ENCODE measurements around the gene TSPAN5. TPM values are rescaled to one million over a fixed set of nuclear protein-coding genes. Genes with fewer than 3 reads are reported as not detected.
A peak's percentile ranks its signal among the peaks of the same experiment; 100 is the strongest.
"Not testable (repeated sequence)": the region's sequence is repeated elsewhere in the genome, so short reads cannot be mapped to it uniquely, and the experiment has no call there.

Gene TSPAN5
- polyA plus RNA-seq, 12 donors = 12.2 to 27.4 (median 17.4) TPM; not detected in 1

DNA sequence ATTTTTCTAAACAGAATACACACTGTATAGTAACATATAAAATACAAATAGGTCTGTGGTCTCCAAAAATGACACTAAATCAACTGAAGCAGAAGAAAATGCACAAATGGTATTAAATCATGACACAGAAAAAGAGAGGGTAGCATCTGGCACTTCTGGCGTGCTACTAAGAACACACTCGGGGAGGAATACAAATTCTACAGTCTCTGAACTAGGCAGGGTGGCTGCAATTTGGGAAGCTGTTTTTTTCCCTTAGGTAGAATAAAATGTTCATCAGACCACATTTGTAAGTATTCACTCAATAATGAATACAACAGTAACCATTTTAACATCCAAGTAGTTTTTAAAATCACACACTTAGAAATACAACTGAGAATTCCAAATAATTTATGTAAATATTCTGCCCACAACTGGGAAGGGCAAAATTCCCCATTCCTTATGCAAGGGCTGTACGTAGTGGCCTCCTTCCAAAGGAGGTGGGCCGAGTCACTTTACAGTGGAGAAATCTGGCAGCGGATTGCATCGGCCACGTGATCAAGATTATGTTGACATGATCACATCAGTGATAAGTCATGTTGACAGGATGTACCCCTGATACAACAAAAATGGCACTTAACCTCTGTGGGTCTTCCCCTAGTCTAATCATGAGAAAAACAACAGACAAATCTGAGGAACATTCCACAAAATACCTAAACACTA, 101.1 kb downstream of the TSPAN5 start:
- no peak for DNase-seq

DNA sequence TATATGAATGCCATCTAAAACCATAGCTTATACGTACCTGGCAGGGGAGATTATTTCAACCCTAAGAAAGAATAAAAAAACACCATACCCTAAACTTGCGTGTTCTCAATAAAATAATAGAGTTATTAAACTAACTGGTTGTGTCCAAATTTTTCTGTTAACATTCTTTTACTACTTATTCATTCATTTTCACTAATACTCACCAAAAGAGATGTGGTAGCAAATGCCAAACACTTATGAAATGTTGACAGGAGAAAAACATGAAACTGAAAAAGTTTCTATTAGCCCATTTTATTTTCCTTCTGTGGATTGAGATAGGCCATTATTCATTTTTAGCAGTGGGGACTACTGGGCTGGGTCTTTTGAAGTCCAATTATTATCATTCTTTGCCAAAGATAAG, 102.0 kb downstream of the TSPAN5 start:
- no peak for DNase-seq

DNA sequence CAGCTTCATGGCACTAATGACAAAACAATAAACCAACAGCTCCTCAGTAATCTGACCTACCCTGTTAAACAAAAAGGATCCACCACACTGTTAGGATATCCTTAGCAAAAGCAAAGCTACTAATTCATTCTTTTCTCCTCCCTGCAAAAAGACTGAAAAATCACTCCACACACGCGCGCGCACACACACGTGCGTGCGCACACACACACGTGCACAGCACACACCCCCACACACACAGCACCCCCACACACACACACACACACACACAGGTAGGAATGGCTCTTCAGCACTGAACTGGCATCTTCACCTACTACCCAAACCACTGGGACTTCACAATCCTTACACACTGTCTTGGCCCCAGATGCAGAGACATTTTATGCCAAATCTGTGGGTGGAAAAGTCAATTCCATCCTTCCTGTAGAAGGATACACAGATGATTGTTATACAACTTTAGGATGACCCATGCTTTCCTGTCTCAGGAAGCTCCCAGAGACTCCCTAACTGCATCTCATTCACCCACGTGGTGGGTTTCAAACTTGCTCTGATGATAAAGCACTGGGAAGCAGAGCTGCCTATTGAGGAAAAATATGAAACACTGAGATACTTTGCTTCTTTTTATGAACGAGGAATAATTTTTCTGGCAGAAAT, 102.5 kb downstream of the TSPAN5 start:
- no peak for DNase-seq

DNA sequence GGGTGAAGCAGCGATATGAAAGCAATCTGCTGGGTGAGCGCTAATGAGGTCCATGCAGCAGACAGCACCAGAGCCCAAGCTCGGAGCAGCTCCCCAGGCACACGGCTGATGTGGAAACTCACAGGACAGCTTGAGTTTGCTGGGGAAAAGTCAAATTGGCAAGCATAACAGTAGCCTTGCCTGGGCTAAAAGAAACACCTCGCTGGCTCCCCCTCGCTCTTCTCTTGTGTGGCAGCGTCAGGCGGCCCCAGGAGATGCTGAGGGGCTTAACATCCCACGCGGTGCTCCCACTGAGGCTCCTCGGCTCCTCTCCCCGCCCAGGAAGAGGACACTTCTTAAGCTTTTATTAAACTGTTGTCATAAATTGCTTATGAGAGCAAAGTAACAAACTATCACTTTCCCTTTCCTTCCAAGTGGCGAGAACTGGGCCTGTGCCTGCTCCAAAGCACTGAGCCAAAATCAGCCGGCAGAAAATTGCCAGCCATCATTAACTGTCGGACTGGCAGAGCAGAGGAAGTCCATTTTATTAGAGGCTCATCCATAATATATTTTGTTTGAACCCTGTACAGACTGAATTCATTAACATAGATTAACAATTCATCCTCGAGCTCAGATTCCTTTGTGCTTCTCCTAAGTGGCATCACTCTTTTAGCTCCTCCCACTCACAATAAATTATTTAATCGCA, 111.4 kb downstream of the TSPAN5 start:
- DNase-seq = peak; percentile 75

DNA sequence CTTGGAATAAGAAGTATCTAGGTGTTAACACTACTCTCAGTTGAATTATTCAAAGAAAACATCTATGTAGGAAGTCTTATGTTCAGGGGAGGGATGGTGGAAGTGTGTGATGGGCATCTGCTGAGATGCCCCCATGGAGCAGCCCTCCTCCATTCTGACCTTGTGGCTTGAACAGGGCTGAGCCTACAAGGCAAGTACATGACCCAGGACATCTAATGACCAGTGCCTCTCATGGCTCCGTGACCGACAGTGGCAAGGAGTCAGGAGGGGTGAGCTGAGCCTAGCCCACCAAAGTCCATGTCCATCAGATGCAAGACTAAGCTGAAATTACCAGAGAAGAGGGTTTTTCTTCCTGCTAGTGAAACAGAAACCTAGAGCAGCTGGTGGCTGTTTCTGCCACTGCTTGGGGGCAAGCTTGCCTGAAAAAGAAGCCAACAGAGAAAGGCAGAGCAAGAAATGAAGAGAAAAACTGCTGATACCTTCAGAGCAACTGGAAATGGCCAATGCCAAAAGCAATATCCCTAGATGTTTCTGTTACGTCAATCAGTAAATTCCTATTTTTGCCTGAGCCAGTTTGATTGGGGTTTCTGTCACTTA, 113.5 kb downstream of the TSPAN5 start:
- DNase-seq = no peak

DNA sequence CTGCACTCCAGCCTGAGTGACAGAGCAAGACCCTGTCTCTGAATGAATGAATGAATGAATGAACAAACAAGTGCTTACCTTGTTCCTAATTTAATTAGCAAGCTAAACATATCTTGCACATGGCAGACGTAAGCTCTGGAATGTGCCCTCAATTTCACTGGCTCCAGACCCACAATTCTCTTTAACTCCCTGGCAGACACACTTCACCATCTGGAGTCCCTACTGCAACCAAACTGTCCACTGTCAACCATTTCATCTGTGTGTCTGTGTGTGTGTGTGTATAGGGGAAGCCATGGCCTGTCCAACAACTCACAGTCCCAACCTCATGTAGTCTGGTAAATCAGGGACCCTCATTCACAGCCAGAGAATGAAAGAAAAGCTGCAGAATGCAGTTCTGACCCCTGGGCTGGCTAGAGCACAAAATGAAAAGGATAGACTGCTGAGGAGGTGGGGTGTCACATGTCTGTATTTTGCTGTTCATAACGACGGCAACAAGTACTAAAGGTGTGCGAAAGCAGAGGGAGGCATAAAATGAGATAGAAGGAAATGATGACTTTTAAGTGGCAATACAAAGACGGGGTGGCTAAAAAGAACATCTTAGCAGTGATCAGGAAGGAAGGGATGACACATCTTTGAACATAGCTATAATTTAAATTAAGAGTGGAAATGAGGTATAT, 114.1 kb downstream of the TSPAN5 start:
- no peak for DNase-seq

DNA sequence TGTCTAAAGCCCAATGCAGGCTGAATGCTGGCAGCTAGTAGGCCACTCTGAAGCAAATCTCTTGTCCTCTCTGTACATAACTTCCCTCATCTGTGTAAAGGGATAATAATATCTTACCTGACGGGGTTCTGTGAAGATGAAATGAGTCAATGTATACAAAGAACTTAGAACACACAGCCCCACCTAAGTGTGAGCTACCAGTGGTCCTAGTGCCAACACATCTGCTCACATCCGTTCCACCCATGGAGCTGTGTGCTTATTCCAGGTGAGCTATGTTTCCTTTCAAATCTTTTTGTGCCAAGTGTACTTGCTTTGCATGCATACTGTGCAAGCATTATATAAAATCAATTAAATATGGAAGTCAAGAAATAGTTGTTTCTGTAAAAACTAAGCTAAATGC, 116.4 kb downstream of the TSPAN5 start:
- DNase-seq = no peak

DNA sequence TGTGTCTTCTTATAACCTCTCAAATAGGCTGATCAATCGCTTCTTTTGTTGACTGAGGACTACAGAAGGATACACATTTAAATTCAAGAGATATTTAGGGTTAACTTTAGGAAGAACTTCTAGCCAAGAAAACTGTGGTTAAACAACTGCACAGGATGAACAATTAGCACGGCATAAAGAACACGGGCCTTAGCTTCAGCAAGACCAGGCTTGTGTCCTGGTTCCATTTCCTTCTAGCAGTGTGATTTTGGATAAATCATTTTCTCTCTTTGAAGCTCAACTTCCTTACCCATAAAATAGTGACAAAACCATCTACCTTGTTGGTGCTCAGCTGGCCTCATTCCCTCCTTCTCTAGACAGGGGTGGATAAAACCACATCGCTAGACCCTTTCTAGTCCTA, 117.6 kb downstream of the TSPAN5 start:
- DNase-seq = no peak

DNA sequence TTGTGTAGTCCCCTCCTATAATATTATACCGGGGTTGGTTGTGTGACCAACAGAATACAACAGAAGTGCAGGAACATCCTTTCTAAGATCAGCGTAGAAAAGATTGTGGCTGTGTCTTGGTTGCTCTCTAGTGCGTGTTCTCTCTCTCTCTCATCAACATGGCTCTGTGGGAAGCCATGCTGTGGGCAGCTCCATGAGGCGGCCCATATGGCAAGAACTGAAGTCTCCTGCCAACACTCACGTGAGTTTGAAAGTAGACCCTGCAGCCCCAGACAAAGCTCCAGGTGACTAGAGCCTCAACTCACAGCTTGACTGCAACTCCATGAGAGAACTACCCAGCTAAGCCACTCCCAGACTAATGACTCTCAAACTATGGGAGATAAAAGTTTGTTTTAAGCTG, 118.7 kb downstream of the TSPAN5 start:
- no peak for DNase-seq

DNA sequence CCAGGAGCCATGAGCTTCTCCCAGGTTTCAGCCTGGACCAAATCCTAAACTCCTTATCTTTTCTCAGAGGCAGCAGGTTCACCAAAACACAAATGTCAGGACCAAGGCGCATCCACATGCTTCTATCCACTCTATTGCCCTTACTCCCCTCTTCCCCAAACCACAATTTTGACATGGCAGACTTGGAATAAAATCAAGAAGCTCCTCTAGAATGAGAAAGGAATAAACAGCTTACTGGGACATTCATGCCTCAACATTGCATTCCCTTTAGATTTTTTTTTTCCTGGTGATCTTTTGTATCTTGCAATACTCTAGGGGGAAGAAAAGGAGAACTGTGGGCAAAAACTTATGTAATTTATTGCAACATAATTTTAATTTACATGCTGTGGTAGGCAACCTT, 119.1 kb downstream of the TSPAN5 start:
- no peak for DNase-seq

DNA sequence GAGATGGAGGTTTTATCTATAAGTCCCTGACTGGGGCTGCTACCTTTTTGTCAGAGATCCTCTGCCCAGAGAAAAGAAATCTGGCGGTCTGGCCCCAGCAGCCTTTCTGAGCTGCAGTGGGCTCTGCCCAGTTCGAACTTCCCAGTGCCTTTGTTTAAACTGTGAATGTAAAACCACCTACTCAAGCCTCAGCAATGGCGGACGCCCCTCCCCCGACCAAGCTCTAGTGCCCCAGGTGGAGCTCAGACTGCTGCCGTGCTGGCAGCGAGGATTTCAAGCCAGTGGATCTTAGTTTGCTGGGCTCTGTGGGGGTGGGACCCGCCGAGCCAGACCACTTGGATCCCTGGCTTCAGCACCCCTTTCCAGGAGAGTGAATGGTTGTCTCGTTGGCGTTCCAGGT, 121.8 kb downstream of the TSPAN5 start:
- no peak for DNase-seq

DNA sequence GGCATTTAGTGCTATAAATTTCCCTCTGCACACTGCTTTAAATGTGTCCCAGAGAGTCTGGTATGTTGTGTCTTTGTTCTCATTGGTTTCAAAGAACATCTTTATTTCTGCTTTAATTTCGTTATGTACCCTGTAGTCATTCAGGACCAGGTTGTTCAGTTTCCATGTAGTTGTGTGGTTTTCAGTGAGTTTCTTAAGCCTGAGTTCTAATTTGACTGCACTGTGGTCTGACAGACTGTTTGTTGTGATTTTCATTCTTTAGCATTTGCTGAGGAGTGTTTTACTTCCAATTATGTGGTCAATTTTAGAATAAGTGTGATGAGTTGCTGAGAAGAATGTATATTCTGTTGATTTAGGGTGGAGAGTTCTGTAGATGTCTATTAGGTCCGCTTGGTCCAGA, 124.3 kb downstream of the TSPAN5 start:
- not testable (repeated sequence) for DNase-seq

DNA sequence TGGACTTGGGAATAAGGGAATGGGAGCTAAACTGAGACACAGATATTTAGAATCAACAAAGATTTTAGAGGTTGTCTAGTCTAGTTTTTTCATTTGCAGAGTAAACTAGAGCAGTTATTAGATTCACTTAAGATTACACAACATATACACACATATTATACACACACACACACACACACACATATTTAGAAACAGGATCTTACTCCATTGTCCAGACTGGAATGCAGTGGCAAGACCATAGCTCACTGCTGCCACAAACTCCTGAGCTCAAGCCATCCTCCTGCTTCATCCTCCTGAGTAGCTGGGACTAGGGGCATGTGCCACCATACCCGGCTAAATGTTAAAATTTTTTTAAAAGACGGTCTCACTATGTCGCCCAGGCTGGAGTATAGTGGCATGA, 127.8 kb downstream of the TSPAN5 start:
- DNase-seq = no peak

DNA sequence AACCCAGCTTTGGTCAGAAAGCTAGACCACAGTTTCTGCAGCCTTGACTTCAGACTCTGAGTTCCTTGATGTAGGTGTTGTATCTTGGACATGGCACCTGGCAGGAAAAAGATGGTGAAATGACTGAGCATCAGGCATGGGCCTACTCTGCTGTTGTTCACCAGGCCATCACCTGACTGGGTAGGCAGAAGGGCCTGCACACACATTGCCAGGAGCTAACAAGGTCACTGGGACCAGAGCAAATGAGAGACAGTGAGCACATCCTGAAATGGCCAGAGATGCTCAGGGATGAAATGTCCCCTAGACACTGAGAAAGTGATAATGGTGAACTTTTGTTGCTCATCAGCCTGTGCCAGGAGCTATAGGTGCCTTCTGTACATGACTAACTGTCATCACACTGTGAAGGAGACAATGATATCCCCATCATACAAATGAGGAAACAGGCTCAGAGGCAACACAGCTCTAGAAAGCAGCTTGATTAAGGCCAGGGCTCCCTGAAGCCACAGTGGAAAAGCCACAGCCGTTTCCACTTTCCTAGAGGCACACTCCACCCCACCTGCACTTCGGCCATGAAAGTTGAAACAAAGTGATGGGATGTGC, 128.3 kb downstream of the TSPAN5 start:
- no peak for DNase-seq

DNA sequence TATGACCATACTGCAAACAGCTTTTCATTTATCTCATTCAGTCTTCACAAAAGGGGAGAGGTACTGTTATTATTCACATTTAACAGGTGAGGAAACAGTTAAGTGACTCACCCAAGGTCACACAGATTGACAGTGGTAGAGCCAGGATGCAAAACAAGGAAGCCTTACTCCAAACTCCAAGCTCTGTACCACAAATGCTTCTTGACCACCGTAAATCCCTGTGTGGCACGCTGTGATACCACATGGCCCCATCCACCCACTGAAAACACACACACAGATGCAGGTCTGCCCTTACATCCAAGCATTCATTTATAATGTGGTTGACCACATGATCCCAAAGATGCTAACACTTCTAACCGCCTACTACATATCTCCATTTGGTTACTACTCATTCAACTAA, 129.5 kb downstream of the TSPAN5 start:
- DNase-seq = no peak

DNA sequence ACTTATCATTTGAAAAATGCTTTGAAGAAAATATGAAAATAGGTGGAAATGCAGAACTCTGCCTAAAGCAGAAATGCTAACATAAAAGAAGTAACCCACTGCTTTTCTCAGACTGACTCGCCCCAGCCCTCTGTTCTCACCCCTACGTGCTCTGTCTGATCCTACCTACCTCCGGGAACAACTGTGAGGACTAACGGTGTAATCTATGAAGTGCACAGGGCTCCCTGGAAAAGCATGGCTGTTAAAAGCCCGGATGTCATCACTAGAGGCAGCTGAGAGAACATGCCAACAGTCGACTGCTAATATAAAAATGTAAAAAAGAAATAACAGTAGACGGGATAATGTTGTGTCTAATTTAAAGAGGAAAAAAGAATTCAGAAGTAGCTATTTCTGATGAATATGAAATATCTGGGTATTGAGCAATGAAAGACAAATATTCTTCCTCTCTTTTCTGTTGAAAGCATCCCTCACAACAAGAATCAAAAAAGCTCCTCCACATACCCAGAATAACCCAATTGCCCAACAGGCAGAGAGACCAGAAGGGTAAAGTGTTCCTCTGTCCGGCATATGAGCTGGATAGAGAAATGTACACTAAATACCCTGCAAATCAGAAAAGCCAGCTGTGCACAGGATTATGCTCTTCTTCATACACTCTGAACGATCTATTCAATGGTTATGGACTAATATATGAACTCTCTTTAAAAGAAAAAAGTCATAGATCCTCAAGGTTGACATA, 130.7 kb downstream of the TSPAN5 start:
- no peak for DNase-seq

DNA sequence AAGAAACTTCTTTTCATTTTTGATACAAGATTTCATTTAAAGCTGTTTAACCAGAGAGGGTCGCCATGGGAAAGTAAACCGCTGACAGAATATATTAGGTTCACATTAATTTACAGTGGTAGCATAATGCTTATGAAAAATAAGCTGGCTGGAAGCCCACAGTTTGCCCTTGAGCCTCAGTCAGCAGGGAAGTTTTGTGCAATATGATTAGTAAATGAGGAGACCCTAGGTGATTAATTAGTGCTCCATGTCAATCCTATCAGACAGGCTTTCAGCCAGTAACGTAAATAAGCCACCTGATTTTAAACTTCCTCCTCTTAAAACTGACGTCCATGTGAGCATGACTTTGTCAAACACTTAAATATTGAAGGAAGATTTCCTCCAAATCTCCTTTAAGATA, 134.2 kb downstream of the TSPAN5 start:
- DNase-seq = no peak

DNA sequence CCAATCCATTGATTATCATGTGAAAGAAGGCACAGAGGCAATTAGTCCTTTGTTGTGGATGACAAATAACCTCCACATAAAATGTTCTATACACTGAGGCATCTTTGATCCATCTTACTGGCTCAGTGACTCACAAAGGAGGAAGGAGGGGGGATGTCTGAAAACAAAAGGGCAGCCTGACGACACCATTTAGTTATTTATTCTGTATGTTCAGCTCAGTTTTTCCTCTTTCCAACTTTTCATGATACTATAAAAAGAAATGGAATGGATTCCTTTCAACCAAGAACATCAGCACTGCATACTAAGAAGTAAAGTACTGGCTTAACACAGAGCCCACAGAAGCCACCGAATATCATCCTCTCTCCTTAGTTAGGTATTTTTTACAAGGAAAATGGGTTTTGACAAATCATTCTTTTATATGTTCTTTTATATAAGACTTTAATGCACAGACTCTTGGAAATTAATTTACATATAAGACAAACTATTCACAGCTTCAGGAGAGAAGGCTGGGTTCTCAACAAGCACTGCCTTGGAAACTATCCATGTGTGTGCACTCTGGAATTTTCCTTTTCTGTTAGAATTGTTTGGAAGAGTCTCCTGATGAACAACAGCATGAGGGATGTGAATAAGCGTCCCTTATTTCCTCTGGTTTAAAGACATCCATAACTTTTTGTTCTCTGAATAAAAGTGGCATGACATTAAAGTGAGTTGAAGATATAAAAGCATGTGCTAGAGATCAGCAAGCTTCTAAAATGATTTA, 135.6 kb downstream of the TSPAN5 start:
- peak; percentile 63 for DNase-seq

DNA sequence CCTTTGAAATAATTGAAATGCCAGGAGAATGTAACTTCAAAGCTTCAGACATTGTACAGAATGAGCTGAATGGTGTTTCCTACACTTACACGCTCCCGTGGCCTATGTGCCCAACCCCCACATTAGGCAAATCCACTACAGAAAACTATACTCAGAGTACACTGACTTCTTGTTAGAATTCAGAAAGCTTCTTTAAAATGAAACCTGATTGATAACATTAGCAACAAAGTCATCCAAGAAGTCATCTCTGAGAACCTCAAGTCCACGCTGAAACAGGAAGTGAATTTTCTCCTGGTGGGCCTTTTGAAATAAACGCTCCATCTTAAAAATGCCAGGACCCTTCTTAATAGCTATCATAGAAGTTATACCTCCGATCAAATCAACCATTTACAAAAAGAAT, 136.3 kb downstream of the TSPAN5 start:
- no peak for DNase-seq

DNA sequence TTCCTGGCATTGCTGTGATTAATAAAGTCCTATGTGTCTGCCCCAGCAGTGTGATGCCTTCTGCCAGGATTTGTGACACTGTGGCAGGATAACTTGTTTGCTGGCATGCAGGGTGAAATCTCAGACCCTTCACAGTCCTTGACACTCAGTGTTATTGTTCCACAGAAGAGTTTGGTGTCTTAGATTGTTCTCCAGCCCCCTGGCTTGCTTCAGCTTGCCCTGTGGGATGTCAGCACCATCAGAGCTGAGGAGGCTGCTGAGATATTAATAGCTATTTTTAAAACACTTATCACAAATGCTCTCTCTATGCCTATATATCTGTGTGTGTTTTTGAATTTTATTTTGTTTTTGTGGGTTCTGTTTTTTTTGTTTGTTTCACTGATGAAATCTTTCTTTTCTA, 136.9 kb downstream of the TSPAN5 start:
- no peak for DNase-seq

Measured in muscle of arm (tissue), 12 donors.